Right atrium auricular region (tissue), 2 donors: ENCODE data around the gene KIF2C. TPM values are rescaled to one million over a fixed set of nuclear protein-coding genes. Genes with fewer than 3 reads are reported as not detected.
"Not testable (repeated sequence)": the region's sequence is repeated elsewhere in the genome, so short reads cannot be mapped to it uniquely, and the experiment has no call there.

Experiments used
- DNase-seq: peaks from one replicate; pipeline ENCODE4 v3.0.0-alpha.2; 2019; ENCODE audit warnings: low spot score
- H3K27ac ChIP-seq, 2 donors: fragments of 200-600 bp; sonication (generic); 1 replicate in 1 of 2; 2 replicates in 1 of 2; pipeline ENCODE4 v1.5.1; 2016 to 2019
- H3K27me3 ChIP-seq, 2 donors: fragments of 200-600 bp; sonication (generic); one replicate each; pipeline versions ENCODE4 v1.5.1 to v1.6.0; 2017 to 2019
- H3K36me3 ChIP-seq: fragments of 200-600 bp; sonication (generic); one replicate; pipeline ENCODE4 v1.5.1; 2016
- H3K4me1 ChIP-seq, 2 donors: fragments of 200-600 bp; sonication (generic); one replicate each; pipeline versions ENCODE4 v1.5.1 to v1.6.0; 2017 to 2019
- H3K4me3 ChIP-seq, 2 donors: fragments of 200-600 bp; sonication (generic); 1 replicate in 1 of 2; 2 replicates in 1 of 2; pipeline ENCODE4 v1.5.1; 2017 to 2019; ENCODE audit warnings: mild to moderate bottlenecking in 1 of 2, moderate library complexity in 1 of 2
- H3K9me3 ChIP-seq, 2 donors: fragments of 200-600 bp; sonication (generic); one replicate each; pipeline ENCODE4 v1.5.1; 2019
- total RNA-seq, 2 donors: library from RNA; depleted of rRNA; stranded (reverse); fragments of >200 nt; gene quantifications; one replicate each; pipeline ENCODE4 v1.1.0, GENCODE V29; 2016
- TF ChIP-seq, protein P1 (sequence below), 2 donors: fragments of 200-600 bp; sonication (generic); IDR thresholded peaks; one replicate each; pipeline ENCODE4 v1.5.1; 2019; ENCODE audit warnings: antibody characterized with exemption in 2 of 2

The KIF2C gene
- total RNA-seq, 2 donors from 2014 or later, result 0.67 to 1.3 TPM

DNA sequence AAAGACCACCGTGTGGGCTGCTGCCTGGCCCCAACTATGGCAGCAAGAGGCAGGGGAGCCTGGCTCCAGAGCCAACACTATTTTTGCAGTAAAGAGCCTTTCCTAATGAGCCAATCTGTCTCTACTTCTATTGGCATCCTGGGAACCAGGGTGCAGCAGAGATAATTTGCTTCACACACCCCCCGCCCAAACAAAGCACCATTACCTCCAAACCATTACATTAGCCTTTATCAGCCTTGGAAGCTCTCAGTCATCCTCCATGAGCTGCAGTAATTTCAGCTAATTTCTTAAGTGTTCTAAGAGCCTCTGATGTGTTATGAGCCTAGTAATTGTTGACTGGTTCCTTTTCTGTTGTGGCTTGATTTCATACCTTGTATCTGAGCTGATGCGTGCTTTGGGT, 43.5 kb upstream of the KIF2C start:
- Histone ChIP-seq H3K27ac (no peak overlapping the region), H3K27me3 (no peaks in the 10 kb centered on the region), H3K4me3 (no peak overlapping the region), H3K4me1 (no peaks in the 10 kb centered on the region), H3K36me3 (no peaks in the 10 kb centered on the region), H3K9me3 (no peaks in the 10 kb centered on the region)
- no peak for DNase-seq
- TF ChIP-seq, protein P1, sequence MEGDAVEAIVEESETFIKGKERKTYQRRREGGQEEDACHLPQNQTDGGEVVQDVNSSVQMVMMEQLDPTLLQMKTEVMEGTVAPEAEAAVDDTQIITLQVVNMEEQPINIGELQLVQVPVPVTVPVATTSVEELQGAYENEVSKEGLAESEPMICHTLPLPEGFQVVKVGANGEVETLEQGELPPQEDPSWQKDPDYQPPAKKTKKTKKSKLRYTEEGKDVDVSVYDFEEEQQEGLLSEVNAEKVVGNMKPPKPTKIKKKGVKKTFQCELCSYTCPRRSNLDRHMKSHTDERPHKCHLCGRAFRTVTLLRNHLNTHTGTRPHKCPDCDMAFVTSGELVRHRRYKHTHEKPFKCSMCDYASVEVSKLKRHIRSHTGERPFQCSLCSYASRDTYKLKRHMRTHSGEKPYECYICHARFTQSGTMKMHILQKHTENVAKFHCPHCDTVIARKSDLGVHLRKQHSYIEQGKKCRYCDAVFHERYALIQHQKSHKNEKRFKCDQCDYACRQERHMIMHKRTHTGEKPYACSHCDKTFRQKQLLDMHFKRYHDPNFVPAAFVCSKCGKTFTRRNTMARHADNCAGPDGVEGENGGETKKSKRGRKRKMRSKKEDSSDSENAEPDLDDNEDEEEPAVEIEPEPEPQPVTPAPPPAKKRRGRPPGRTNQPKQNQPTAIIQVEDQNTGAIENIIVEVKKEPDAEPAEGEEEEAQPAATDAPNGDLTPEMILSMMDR (IDR thresholded peaks at IDR 0.05), result no peak

DNA sequence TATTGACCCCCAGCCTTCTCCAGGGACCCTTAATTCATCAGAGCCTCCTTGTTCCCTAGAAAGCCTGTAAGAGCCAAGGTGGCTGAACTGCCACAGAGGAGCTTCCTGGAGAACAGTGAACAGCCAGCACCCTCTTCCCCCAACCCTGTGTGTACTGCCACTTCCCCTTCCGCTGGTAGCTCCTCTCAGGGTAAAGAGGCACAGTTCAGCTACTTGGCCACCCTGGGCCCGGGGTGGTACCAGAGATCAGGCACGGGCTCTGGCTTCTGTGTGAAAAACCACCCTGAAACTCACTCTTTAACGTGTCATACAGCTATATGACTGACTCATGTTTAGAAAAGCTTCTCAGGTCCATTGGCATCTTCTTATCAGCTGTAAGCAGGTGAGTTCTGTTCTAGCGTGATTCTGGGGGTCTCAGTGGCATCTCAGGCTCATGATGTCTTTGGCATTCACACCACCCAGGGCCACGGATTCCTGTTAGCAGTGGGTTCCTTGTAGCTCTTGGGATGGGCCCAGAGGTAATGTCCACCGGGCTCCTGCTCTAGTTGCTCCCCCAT, 42.8 kb upstream of the KIF2C start:
- no peak for DNase-seq
- TF ChIP-seq, protein P1 (IDR thresholded peaks at IDR 0.05), result no peak
- H3K36me3 ChIP-seq, result no peaks in the 10 kb centered on the region
- H3K27me3 ChIP-seq, result no peaks in the 10 kb centered on the region
- no peak overlapping the region for H3K27ac ChIP-seq
- H3K9me3 ChIP-seq, result no peaks in the 10 kb centered on the region
- no peaks in the 10 kb centered on the region for H3K4me1 ChIP-seq
- no peak overlapping the region for H3K4me3 ChIP-seq

DNA sequence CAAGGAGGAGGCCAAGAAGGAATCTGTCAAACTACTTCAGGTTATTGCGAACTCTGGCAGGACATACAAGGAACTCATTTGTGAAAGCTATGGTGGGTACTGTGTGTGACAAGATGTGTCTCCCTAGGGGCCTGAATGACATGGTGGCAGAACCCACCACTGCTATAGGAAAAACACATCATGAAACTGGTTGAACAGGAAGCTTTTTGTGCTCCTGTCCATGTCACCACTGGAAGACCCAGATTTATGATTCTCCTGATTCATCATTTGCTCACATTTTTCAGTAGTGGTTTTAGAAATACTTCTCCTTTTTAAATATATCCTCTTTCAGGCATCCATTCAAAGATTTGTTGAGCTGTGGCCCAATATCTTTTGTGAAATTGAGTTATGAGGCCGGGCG, 41.5 kb upstream of the KIF2C start:
- Histone ChIP-seq H3K4me1 (no peaks in the 10 kb centered on the region), H3K9me3 (no peaks in the 10 kb centered on the region), H3K36me3 (no peaks in the 10 kb centered on the region), H3K27ac (no peak overlapping the region), H3K4me3 (no peak overlapping the region), H3K27me3 (no peaks in the 10 kb centered on the region)
- TF ChIP-seq, protein P1 (IDR thresholded peaks at IDR 0.05), result no peak
- no peak for DNase-seq

DNA sequence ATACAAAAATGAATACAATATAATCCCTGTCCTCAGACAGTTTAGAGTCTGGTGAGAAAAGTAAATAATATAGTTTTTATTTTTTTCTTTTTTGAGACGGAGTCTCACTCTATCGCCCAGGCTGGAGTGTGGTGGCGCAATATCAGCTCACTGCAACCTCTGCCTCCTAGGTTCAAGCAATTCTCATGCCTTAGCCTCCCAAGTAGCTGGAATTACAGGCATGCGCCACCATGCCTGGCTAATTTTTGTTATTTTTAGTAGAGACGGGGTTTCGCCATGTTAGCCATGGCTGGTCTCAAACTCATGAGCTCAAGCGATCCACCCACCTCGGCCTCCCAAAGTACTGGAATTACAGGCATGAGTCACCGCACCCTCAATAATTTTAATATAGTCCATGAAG, 40.3 kb upstream of the KIF2C start:
- H3K4me1 ChIP-seq, H3K36me3 ChIP-seq, H3K27ac ChIP-seq, H3K4me3 ChIP-seq, DNase-seq, H3K9me3 ChIP-seq, H3K27me3 ChIP-seq: not testable (repeated sequence)

DNA sequence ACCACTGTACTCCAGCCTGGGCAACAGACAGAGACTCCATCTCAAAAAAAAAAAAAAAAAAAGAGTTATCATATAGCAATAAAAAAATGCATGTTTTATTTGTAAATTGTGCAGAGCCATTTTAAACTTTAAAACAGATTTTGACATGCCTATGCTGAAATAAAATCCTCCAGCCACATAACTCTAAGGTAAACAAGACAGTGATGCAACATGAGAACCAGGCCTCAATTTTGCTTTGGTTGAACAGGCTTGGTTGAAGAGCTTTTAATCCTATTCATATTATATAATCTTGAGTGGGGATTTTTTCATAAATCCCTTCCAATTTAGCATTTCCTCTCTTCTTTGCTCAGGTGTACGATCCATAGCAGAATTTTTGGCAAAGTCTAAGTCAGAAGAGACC, 39.1 kb upstream of the KIF2C start:
- H3K9me3 ChIP-seq, result no peaks in the 10 kb centered on the region
- TF ChIP-seq, protein P1 (IDR thresholded peaks at IDR 0.05), result no peak
- no peak for DNase-seq
- H3K4me3 ChIP-seq, result no peak overlapping the region
- no peaks in the 10 kb centered on the region for H3K27me3 ChIP-seq
- no peaks in the 10 kb centered on the region for H3K36me3 ChIP-seq
- H3K27ac ChIP-seq, result no peak overlapping the region
- H3K4me1 ChIP-seq, result no peaks in the 10 kb centered on the region

DNA sequence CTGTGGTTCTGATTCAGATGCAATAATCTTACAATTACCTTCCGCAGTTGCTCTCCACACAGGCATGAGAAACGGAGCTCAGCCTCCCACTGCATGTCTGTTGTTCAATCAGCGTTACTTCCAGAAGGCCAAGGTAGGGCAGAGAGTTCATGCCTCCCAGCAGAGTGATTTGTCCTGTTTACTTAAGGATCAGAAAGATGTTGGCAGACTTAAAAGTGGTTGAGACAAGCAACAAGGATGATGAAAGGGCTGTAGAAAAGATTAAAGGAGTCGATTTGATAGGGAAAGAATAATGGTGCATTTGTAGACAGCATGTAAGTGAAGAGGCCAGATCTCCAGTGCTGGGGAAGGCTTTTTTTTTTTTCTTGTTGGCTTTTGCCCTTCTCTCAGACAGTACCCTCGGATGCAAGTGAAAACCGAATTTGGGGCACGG, 38.5 kb upstream of the KIF2C start:
- TF ChIP-seq, protein P1 (IDR thresholded peaks at IDR 0.05), result no peak
- H3K4me3 ChIP-seq, result no peak overlapping the region
- no peaks in the 10 kb centered on the region for H3K9me3 ChIP-seq
- H3K4me1 ChIP-seq, result no peaks in the 10 kb centered on the region
- H3K36me3 ChIP-seq, result no peaks in the 10 kb centered on the region
- H3K27ac ChIP-seq, result no peak overlapping the region
- no peaks in the 10 kb centered on the region for H3K27me3 ChIP-seq
- no peak for DNase-seq
